Measurements from ENCODE around the gene BFSP2.
A peak's percentile ranks its signal among the peaks of the same experiment; 100 is the strongest.

The BFSP2 gene, protein sequence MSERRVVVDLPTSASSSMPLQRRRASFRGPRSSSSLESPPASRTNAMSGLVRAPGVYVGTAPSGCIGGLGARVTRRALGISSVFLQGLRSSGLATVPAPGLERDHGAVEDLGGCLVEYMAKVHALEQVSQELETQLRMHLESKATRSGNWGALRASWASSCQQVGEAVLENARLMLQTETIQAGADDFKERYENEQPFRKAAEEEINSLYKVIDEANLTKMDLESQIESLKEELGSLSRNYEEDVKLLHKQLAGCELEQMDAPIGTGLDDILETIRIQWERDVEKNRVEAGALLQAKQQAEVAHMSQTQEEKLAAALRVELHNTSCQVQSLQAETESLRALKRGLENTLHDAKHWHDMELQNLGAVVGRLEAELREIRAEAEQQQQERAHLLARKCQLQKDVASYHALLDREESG
- total RNA-seq: 0 to 2.0 (median 0.07) reads per million in 9 experiments

DNA sequence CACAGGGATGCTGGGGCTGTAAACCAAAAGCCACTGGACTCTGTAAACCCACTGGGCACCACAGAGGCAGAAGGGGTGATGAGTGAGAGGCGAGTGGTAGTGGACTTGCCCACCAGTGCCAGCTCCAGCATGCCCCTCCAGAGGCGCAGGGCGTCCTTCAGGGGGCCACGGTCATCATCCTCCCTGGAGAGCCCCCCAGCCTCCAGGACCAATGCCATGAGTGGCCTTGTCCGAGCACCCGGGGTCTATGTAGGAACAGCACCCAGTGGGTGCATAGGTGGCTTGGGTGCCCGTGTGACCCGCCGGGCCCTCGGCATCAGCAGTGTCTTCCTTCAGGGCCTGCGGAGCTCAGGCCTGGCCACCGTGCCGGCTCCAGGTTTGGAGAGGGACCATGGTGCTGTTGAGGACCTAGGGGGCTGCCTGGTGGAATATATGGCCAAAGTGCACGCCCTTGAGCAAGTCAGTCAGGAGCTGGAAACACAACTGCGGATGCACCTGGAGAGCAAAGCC, at the start of gene BFSP2:
Gene BFSP2, plus strand, starts transcription at position 51 of the 510 bp plus-strand sequence. Its CDS starts 28 bp downstream, at position 79.
- Mint-ChIP-seq H3K4me3 (no peak within 1 kb of the TSS), H3K9me3 (no peaks in the 10 kb centered on the region), H3K36me3 (ENCODE audit: insufficient read depth) (no peaks in the 10 kb centered on the region), H3K4me1 (ENCODE audit: low read depth in 2 of 2) (peaks cover 0 to 2% of the 10 kb centered on the region in 2 donors), H3K27me3 (peaks cover 20 to 41% of the 10 kb centered on the region in 2 donors), H3K27ac (no peak within 1 kb of the TSS)
- DNase-seq (no peak), ATAC-seq (replicated peaks) (no peak)

DNA sequence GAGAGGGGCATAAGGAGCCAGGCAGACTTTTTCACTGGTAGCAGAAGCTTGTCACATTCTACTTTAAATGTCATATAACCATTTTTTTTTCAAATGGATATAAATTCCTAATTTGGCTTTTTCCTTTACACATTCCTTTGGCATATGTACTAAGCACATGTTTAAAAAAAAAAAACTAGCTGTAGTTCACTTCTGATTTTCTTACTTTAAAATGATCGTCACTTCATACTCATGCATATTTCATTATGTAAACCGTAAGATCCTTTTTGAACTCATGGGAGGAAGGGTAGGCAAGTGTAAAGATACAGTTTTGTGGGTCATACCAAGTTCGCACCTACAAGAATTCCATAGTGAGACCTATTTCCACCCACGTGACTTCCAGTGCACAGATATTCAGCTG, 45.1 kb upstream of the BFSP2 start:
- no peaks in the 10 kb centered on the region for H3K36me3 Mint-ChIP-seq (ENCODE audit: insufficient read depth)
- peaks cover 8 to 46% of the 10 kb centered on the region in 2 donors for H3K27me3 Mint-ChIP-seq
- H3K27ac Mint-ChIP-seq: no peak overlapping the region
- no peaks in the 10 kb centered on the region for H3K4me1 Mint-ChIP-seq (ENCODE audit: low read depth in 2 of 2)
- no peak overlapping the region for H3K4me3 Mint-ChIP-seq
- H3K9me3 Mint-ChIP-seq: peaks cover 0 to 4% of the 10 kb centered on the region in 2 donors
- no peak for DNase-seq
- ATAC-seq (replicated peaks): no peak

DNA sequence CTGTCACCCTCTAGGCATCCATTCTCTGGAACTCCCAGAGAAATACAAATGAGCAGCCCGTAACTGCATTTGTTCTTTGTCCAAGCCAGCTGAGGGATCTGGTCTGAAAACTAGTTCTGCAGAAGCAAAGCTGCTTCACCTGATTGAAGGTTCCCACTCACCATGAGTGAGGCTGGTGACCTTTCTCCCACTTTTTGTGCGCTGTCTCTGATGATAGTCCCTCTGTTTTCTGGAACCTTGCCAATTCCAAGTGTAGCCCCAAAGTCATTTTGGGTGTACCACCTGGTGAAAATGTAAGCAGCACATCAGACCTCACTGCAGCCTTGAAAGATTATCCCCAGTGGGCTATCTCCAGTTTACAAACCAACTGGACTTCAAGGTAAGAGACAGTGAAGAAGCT, 39.4 kb upstream of the BFSP2 start:
- Mint-ChIP-seq H3K36me3 (ENCODE audit: insufficient read depth) (no peaks in the 10 kb centered on the region), H3K4me3 (no peak overlapping the region), H3K27ac (no peak overlapping the region), H3K27me3 (peaks cover 29 to 33% of the 10 kb centered on the region in 2 donors), H3K9me3 (no peaks in the 10 kb centered on the region), H3K4me1 (ENCODE audit: low read depth in 2 of 2) (no peaks in the 10 kb centered on the region)
- no peak for DNase-seq
- no peak for ATAC-seq (replicated peaks)

DNA sequence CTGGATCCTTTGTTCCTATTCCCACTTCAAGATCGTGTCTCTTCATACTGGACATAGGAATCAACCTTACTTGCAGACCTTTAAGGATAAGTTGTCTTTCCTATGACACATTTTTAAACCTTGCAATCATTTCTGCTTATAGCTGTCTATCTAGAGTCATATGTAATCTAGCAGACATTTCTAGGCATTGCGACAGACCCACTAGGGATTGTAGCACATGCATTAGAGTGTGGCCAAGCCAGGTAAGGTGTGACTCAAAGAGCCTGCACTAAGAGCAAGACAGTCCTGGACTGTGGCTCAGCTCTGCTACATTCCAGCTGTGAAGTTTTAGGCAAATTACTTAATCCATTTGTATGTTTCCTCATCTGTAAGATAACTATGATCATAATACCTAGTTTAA, 38.8 kb upstream of the BFSP2 start:
- H3K4me3 Mint-ChIP-seq: no peak overlapping the region
- ATAC-seq (replicated peaks) (no peak), DNase-seq (no peak)
- H3K27ac Mint-ChIP-seq: no peak overlapping the region
- no peaks in the 10 kb centered on the region for H3K36me3 Mint-ChIP-seq (ENCODE audit: insufficient read depth)
- peaks cover 33 to 34% of the 10 kb centered on the region in 2 donors for H3K27me3 Mint-ChIP-seq
- H3K9me3 Mint-ChIP-seq: no peaks in the 10 kb centered on the region
- no peaks in the 10 kb centered on the region for H3K4me1 Mint-ChIP-seq (ENCODE audit: low read depth in 2 of 2)

DNA sequence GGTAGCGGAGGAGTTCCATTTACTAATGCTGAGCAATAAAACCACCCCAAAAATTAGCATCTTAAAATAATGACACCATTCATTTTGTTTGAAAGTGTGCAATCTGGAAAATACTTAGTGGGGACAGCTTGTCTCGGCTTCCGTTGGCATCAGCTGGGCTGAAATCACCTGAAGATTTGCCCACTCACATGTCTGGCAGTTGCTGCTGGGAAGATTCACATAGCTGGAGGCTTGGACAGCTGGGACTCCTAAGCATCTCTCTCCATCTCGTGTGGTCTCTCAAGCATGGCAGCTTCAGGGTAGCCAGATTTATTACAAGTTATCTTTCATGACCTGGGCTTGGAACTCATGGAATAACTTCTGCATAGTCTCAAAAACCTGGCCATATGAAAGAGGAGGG, 38.4 kb upstream of the BFSP2 start:
- Mint-ChIP-seq H3K27me3 (peaks cover 32 to 34% of the 10 kb centered on the region in 2 donors), H3K4me3 (no peak overlapping the region), H3K9me3 (no peaks in the 10 kb centered on the region), H3K36me3 (ENCODE audit: insufficient read depth) (no peaks in the 10 kb centered on the region), H3K27ac (no peak overlapping the region), H3K4me1 (ENCODE audit: low read depth in 2 of 2) (no peaks in the 10 kb centered on the region)
- no peak for ATAC-seq (replicated peaks)
- no peak for DNase-seq

DNA sequence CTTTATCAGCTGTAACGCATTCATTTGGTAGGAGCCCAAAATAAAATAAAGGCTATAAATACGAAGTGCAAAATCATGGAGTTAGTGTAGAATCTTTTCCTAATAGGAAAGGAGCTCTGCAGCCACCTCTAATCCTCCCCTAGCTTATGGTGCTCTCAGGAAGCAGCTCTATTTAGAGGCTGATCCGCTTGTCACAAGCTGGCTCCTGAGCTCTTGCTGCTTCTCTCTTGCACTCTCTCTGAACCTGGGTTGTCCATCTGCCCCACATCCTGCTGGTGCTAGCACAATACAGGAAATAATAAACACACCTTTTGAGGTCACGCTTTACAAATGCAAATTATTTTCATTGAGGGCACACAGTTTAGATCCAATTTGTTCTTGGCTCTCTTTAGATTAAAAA, 37.3 kb upstream of the BFSP2 start:
- Mint-ChIP-seq H3K36me3 (ENCODE audit: insufficient read depth) (no peaks in the 10 kb centered on the region), H3K9me3 (no peaks in the 10 kb centered on the region), H3K27me3 (peaks cover 26 to 30% of the 10 kb centered on the region in 2 donors), H3K4me1 (ENCODE audit: low read depth in 2 of 2) (no peaks in the 10 kb centered on the region), H3K4me3 (no peak overlapping the region), H3K27ac (peak overlapping the region in 1 of 2 donors; percentile 58)
- DNase-seq: no peak
- ATAC-seq (replicated peaks): no peak

DNA sequence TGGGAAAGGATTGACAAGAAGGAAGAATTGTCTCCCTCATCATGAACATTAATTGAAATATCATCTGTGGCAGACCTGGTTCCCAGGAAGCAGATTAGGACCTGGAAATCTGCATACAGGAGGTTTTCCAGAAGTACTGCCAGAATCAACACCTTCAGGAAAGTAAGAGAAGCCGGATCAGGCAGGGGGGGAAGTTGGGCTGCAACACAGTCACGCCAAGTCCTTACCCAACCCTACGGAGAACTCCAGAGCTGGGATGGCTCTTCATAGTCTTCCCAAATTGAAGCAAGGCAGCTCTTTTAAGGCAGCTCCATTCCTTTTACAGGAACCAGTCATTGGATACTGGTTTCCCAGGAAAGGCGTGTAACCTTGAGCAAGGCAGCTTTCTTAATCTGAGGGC, 35.2 kb upstream of the BFSP2 start:
- no peaks in the 10 kb centered on the region for H3K4me1 Mint-ChIP-seq (ENCODE audit: low read depth in 2 of 2)
- H3K4me3 Mint-ChIP-seq: no peak overlapping the region
- no peaks in the 10 kb centered on the region for H3K9me3 Mint-ChIP-seq

DNA sequence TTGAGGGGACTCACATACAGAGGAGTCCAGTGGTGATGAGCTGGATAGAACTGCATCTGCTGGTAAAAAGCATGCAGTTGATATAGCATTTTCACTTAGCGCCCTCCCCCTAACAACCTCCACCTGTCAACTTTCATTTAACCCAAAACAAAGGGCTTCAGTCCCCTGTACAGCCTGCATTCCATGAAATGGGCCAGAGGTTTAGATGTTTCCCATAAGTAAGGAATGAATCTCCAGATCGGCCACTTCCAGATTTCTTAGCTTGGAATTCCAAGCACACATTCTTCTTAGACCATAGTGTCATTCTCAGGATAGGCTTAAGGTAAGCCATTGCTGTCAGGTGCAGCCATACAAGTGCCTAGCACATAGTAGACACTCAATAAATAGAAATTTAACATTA, 32.9 kb upstream of the BFSP2 start:
- H3K4me1 Mint-ChIP-seq (ENCODE audit: low read depth in 2 of 2): no peaks in the 10 kb centered on the region
- H3K9me3 Mint-ChIP-seq: no peaks in the 10 kb centered on the region
- no peak overlapping the region for H3K27ac Mint-ChIP-seq
- ATAC-seq (replicated peaks) (no peak), DNase-seq (no peak)
- H3K4me3 Mint-ChIP-seq: no peak overlapping the region
- H3K36me3 Mint-ChIP-seq (ENCODE audit: insufficient read depth): no peaks in the 10 kb centered on the region
- peaks cover 37 to 48% of the 10 kb centered on the region in 2 donors for H3K27me3 Mint-ChIP-seq

More for the DNA sequence above, 35.2 kb upstream of the BFSP2 start:
- Mint-ChIP-seq H3K36me3 (ENCODE audit: insufficient read depth) (no peaks in the 10 kb centered on the region), H3K27me3 (peaks cover 26 to 31% of the 10 kb centered on the region in 2 donors), H3K27ac (no peak overlapping the region)
- DNase-seq: no peak
- no peak for ATAC-seq (replicated peaks)

DNA sequence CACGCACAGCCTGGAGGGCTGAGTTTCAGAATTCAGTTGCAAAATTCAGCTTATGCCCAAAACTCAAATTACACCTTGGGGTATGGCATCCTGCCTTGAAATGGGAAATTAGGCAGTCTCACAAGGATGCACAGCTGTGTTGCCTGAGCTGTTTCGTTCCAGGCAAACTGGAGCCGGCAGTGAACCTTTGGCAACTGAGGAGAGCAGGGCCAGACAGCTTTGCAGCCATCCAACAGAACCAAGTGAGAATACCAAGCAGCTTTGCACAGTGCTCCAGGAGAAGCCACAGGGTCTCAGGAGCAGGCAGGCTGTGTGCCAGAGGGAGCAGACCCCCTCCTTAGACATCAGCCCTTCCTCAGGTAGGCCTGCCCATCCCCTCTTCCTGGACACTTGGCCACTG, 32.5 kb upstream of the BFSP2 start:
- DNase-seq (no peak), ATAC-seq (replicated peaks) (no peak)
- H3K27me3 Mint-ChIP-seq: peaks cover 37 to 53% of the 10 kb centered on the region in 2 donors
- H3K4me3 Mint-ChIP-seq: no peak overlapping the region
- no peaks in the 10 kb centered on the region for H3K4me1 Mint-ChIP-seq (ENCODE audit: low read depth in 2 of 2)
- no peaks in the 10 kb centered on the region for H3K36me3 Mint-ChIP-seq (ENCODE audit: insufficient read depth)
- no peaks in the 10 kb centered on the region for H3K9me3 Mint-ChIP-seq
- no peak overlapping the region for H3K27ac Mint-ChIP-seq

DNA sequence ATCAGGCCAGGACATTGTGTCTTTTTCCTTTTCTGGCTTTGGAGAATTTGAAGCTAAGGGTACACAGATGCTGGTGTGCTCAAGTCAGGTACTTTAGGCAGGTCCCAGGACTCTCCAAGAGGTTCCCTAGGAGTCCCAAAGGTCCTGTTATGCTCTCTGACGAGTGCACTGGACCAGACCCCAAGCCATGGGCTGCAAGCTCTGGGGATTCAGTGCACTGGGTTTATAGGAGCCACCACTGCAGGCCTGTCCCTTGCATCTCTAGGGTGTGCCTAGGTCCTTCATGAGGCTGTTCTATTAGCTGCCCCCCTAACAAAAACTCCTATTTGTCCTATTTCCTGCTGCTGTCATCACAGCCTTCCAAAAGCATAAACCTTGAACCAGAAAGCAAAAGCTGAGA, 31.9 kb upstream of the BFSP2 start:
- DNase-seq (no peak), ATAC-seq (replicated peaks) (no peak)
- H3K4me1 Mint-ChIP-seq (ENCODE audit: low read depth in 2 of 2): no peaks in the 10 kb centered on the region
- H3K4me3 Mint-ChIP-seq: no peak overlapping the region
- no peaks in the 10 kb centered on the region for H3K9me3 Mint-ChIP-seq
- H3K36me3 Mint-ChIP-seq (ENCODE audit: insufficient read depth): no peaks in the 10 kb centered on the region
- peaks cover 32 to 56% of the 10 kb centered on the region in 2 donors for H3K27me3 Mint-ChIP-seq
- H3K27ac Mint-ChIP-seq: no peak overlapping the region

DNA sequence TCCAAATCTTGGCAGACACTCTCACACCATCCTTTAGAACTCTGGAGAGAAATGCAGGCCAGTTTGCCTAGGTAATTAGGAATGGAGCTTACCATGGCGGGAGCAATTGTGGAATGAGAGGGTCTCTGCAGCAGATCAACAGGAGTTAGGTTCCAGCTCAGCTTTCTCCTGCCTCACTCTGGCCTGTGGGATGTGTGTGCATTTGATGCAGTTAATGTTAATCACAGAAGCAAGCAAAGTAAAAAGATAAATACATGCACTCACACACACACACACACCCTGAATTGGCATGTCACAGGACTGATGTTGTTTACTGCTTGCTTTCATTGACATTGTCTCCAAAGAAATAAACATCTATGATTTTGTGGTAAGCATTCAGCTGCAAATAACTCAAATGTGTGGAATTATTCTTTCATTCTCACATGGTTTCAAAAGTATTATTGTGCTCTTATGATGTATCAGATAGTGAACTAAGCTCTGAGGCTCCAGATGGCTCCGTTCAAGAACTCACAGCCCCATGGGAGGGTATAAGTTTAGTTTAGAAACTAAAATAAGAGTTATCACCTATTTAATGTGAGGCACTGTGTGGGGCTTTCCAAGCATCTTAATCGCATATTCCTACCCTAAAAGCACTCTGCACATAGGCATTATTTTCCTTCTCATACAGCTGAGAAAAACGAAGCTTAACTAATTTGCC, 31.3 kb upstream of the BFSP2 start:
- ATAC-seq (replicated peaks) (no peak), DNase-seq (no peak)
- Mint-ChIP-seq H3K27ac (no peak overlapping the region), H3K9me3 (no peaks in the 10 kb centered on the region), H3K4me3 (no peak overlapping the region), H3K27me3 (peaks cover 29 to 57% of the 10 kb centered on the region in 2 donors), H3K4me1 (ENCODE audit: low read depth in 2 of 2) (no peaks in the 10 kb centered on the region), H3K36me3 (ENCODE audit: insufficient read depth) (no peaks in the 10 kb centered on the region)

DNA sequence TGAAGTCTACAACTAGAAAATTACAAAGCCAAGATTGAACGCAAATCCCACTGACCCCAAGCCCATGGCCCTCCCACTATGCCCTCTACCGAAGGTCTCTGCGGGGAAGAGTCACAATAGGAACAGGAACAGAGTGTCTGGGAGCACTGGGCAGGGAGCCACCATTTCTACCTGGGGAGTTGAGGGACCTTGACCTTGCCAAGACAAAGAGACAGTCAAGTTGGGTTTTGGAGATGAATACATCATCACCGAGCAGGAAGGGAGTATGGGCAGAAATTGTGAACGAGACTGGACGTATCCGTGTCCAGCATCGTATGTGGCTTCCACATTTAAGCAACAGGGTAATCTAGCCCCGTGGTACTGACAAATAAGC, 30.8 kb upstream of the BFSP2 start:
- Mint-ChIP-seq H3K27ac (no peak overlapping the region), H3K4me1 (ENCODE audit: low read depth in 2 of 2) (no peaks in the 10 kb centered on the region), H3K4me3 (no peak overlapping the region), H3K27me3 (peaks cover 34 to 62% of the 10 kb centered on the region in 2 donors), H3K36me3 (ENCODE audit: insufficient read depth) (no peaks in the 10 kb centered on the region), H3K9me3 (no peaks in the 10 kb centered on the region)
- DNase-seq: no peak
- no peak for ATAC-seq (replicated peaks)

DNA sequence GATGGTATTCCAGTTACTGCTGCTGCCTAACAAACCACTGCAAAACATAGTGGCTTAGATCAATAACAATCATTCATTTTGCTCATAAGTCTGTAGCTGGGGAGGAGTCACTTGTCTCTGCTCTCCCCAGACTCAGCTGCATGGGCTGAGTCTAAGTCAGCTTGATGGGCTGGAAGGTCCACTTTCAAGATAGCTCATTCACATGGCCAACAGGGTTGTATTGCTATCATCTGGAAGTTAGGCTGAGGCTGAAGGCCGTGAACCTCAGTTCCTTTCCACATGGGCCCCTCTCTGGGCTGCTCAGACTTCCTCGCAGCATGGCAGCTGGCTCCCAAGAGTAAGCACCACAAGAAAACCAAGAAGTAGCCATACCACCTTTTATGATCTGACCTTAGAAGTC, 28.7 kb upstream of the BFSP2 start:
- no peak overlapping the region for H3K27ac Mint-ChIP-seq
- DNase-seq (no peak), ATAC-seq (replicated peaks) (no peak)
- H3K36me3 Mint-ChIP-seq (ENCODE audit: insufficient read depth): no peaks in the 10 kb centered on the region
- H3K9me3 Mint-ChIP-seq: no peaks in the 10 kb centered on the region
- H3K4me3 Mint-ChIP-seq: no peak overlapping the region
- no peaks in the 10 kb centered on the region for H3K4me1 Mint-ChIP-seq (ENCODE audit: low read depth in 2 of 2)
- peaks cover 22 to 42% of the 10 kb centered on the region in 2 donors for H3K27me3 Mint-ChIP-seq

DNA sequence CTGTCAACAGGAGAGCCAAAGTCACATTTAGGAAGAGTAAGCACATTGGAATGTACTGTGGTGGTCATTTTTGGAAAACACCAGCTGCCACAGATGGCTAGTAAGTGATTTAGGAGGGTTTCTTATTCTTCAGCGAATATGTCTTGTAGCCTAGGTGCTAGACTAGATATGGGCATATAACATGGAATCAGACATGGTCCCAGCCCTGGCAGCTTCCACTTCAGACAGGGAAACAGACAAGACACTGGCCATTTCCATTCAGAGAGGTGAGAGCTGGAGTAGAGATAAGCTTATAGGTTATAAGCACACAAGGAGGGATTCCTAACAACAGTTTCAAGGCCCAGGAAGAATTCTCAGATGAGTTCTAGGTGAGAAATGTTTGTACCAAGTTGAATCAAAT, 28.2 kb upstream of the BFSP2 start:
- H3K27me3 Mint-ChIP-seq: peaks cover 22 to 38% of the 10 kb centered on the region in 2 donors
- H3K4me1 Mint-ChIP-seq (ENCODE audit: low read depth in 2 of 2): no peaks in the 10 kb centered on the region
- no peak overlapping the region for H3K4me3 Mint-ChIP-seq
- no peaks in the 10 kb centered on the region for H3K9me3 Mint-ChIP-seq
- ATAC-seq (replicated peaks) (no peak), DNase-seq (no peak)
- H3K36me3 Mint-ChIP-seq (ENCODE audit: insufficient read depth): no peaks in the 10 kb centered on the region
- H3K27ac Mint-ChIP-seq: no peak overlapping the region

Data from effector memory CD8-positive, alpha-beta T cell (primary cell).